Measurements from ENCODE around the gene PRDM16.

GRCh38 chr1:3428899-3429298 is 359.9 kb downstream of the PRDM16 start:
- TF ChIP-seq CTCF (optimal IDR thresholded peaks at IDR 0.05 in 1 of 3, IDR thresholded peaks at IDR 0.05 in 1 of 3, conservative IDR thresholded peaks at IDR 0.05 in 1 of 3; ENCODE audit: extremely low read depth in 1 of 3, insufficient read depth in 2 of 3, low read length in 3 of 3), result no peak
- no peak for TF ChIP-seq EZH2 (IDR thresholded peaks at IDR 0.05; ENCODE audit: low read length)
